ENCODE measurements around the gene RTL10.

Gene RTL10

GRCh38 chr22:19868333-19868732 lies 13.7 kb upstream of the RTL10 start:
- no peak for TF ChIP-seq CTCF (IDR thresholded peaks at IDR 0.05; ENCODE audit: low read depth, low read length, missing control alignments)
- no peak for DNase-seq (ENCODE audit: low read depth)
- in situ Hi-C loops (cut with HindIII; ENCODE audit: low sequenced_read_pairs), result no loop called here
- H3K4me3 ChIP-seq (ENCODE audit: low read depth, low read length), result no peak overlapping the region

GRCh38 chr22:19867617-19868016 lies 12.9 kb upstream of the RTL10 start:
- in situ Hi-C loops (cut with HindIII; ENCODE audit: low sequenced_read_pairs), result no loop called here
- no peak for DNase-seq (ENCODE audit: low read depth)

GRCh38 chr22:19866665-19867009 lies 12.0 kb upstream of the RTL10 start:
- no peak for TF ChIP-seq CTCF (IDR thresholded peaks at IDR 0.05; ENCODE audit: low read depth, low read length, missing control alignments)
- H3K4me3 ChIP-seq (ENCODE audit: low read depth, low read length), result no peak overlapping the region
- in situ Hi-C loops (cut with HindIII; ENCODE audit: low sequenced_read_pairs), result no loop called here
- DNase-seq (ENCODE audit: low read depth), result no peak

More at GRCh38 chr22:19867617-19868016, 12.9 kb upstream of the RTL10 start:
- no peak overlapping the region for H3K4me3 ChIP-seq (ENCODE audit: low read depth, low read length)
- TF ChIP-seq CTCF (IDR thresholded peaks at IDR 0.05; ENCODE audit: low read depth, low read length, missing control alignments), result no peak

GRCh38 chr22:19865141-19865829 lies 10.6 kb upstream of the RTL10 start:
- no peak for TF ChIP-seq CTCF (IDR thresholded peaks at IDR 0.05; ENCODE audit: low read depth, low read length, missing control alignments)
- in situ Hi-C loops (cut with HindIII; ENCODE audit: low sequenced_read_pairs), result no loop called here
- no peak for DNase-seq (ENCODE audit: low read depth)
- H3K4me3 ChIP-seq (ENCODE audit: low read depth, low read length), result no peak overlapping the region

- TF ChIP-seq CTCF (IDR thresholded peaks at IDR 0.05; ENCODE audit: low read depth, low read length, missing control alignments), result no peak
- H3K4me3 ChIP-seq (ENCODE audit: low read depth, low read length), result no peak overlapping the region
- in situ Hi-C loops (cut with HindIII; ENCODE audit: low sequenced_read_pairs), result no loop called here
- DNase-seq (ENCODE audit: low read depth), result no peak
These were observed 9.9 kb upstream of the RTL10 start for GRCh38 chr22:19864538-19865106.

- in situ Hi-C loops (cut with HindIII; ENCODE audit: low sequenced_read_pairs), result no loop called here
- no peak for TF ChIP-seq CTCF (IDR thresholded peaks at IDR 0.05; ENCODE audit: low read depth, low read length, missing control alignments)
- no peak for DNase-seq (ENCODE audit: low read depth)
- H3K4me3 ChIP-seq (ENCODE audit: low read depth, low read length), result no peak overlapping the region
These were observed 8.9 kb upstream of the RTL10 start for GRCh38 chr22:19863571-19863970.

Measured in astrocyte of the cerebellum (primary cell).